Measurements from ENCODE around the gene RHBDD2. TPM values are rescaled to one million over a fixed set of nuclear protein-coding genes. Genes with fewer than 3 reads are reported as not detected.
"Not testable (repeated sequence)": the region's sequence is repeated elsewhere in the genome, so short reads cannot be mapped to it uniquely, and the experiment has no call there.

Gene RHBDD2
- total RNA-seq (31.6 and 34.1 TPM in 2 replicates), polyA plus RNA-seq (38.3 and 44.3 TPM in 2 replicates), polyA minus RNA-seq (21.9 and 28.4 TPM in 2 replicates)
- total RNA-seq (2013) = 12.8 TPM

- H3K9me3 Mint-ChIP-seq (ENCODE audit: insufficient read depth) = no peaks in the 10 kb centered on the region
- H3K4me3 Mint-ChIP-seq = peak within 1 kb of the TSS; percentile 90
- TF ChIP-seq CTCF (IDR thresholded peaks at IDR 0.05) (peak; percentile 11), EZH2 (IDR thresholded peaks at IDR 0.05; ENCODE audit: borderline replicate concordance, insufficient read depth, low read depth, low read length, poor library complexity, severe bottlenecking) (no peak)
- H3K4me1 Mint-ChIP-seq = peaks cover 26% of the 10 kb centered on the region
- peaks cover 18 to 20% of the 10 kb centered on the region in 2 donors for H3K4me1 ChIP-seq (ENCODE audit: control insufficient read depth in 2 of 2, insufficient read depth in 2 of 2, low read length in 2 of 2)
- H4K20me1 ChIP-seq (ENCODE audit: control insufficient read depth, insufficient read depth, low read length, poor library complexity, severe bottlenecking) = peaks cover 6% of the 10 kb centered on the region
- peak within 1 kb of the TSS; percentile 96 for H2AFZ ChIP-seq (ENCODE audit: insufficient read depth, low read depth, low read length, poor library complexity, severe bottlenecking)
- peaks cover 43% of the 10 kb centered on the region for H3K79me2 ChIP-seq (ENCODE audit: control insufficient read depth, insufficient read depth, low read length)
- peak within 1 kb of the TSS; percentile 59 to 97 (median 81) for H3K4me3 ChIP-seq (ENCODE audit: control extremely low read depth in 1 of 5, extremely low read depth in 1 of 5, insufficient read depth in 1 of 5, low read depth in 2 of 5, low read length in 4 of 5)
- peak; percentile 98 for ATAC-seq (ENCODE audit: low read depth)
- peak within 1 kb of the TSS; percentile 85 for H3K4me2 ChIP-seq (replicated peaks; ENCODE audit: low read depth, low read length, poor library complexity, severe bottlenecking)
- peaks cover 0 to 23% of the 10 kb centered on the region in 2 experiments for H3K36me3 ChIP-seq (replicated peaks in 1 of 2; ENCODE audit: control extremely low read depth in 1 of 2, control insufficient read depth in 1 of 2, extremely low read depth in 1 of 2, insufficient read depth in 2 of 2, low read length in 1 of 2)
- intact Hi-C loops (cut with micrococcal nuclease) = loop anchor here (1.0 to 2.0 kb wide), 4 partner anchors 36 to 169 kb away; partner anchors contain the start of genes HIP1, MDH2, POR and TMEM120A
- peak within 1 kb of the TSS; percentile 66 to 87 for H3K27ac ChIP-seq (ENCODE audit: low read length in 2 of 2)
- POLR2A ChIA-PET = interaction anchor here (0.6 to 1.5 kb wide), 5 partner anchors 14 to 169 kb away, joined by 3 to 11 read pairs (median 7); partner anchors contain the start of genes MDH2, POR and STYXL1
- H3K27me3 Mint-ChIP-seq = no peaks in the 10 kb centered on the region
- H3K27me3 ChIP-seq (replicated peaks in 1 of 4; ENCODE audit: control extremely low read depth in 1 of 4, control insufficient read depth in 3 of 4, insufficient read depth in 4 of 4, low read length in 3 of 4) = no peaks in the 10 kb centered on the region
- peak within 1 kb of the TSS; percentile 95 for H3K9ac ChIP-seq (ENCODE audit: low read length)
- CTCF ChIA-PET = interaction anchor here (1.0 kb wide), 1 partner anchor 141 kb away, joined by 3 read pairs; no protein-coding TSS in a partner anchor
- WGBS (ENCODE audit: insufficient coverage) = 2% methylated on average over 55 of the region's 65 CpGs
- DNase-seq = peak; percentile 95
- peak within 1 kb of the TSS; percentile 98 for H3K27ac Mint-ChIP-seq
- H3K9me3 ChIP-seq (ENCODE audit: control extremely low read depth in 1 of 3, control insufficient read depth in 2 of 3, insufficient read depth in 1 of 3, low read length in 2 of 3) = peaks cover 0 to 2% (median 0%) of the 10 kb centered on the region in 3 donors
These were observed at the start of gene RHBDD2 for GRCh38 chr7:75878769-75879611. Gene RHBDD2 (plus strand): TSS chr7:75879034. CDS start chr7:75879083, 49 bp downstream.

- H4K20me1 ChIP-seq (ENCODE audit: control insufficient read depth, insufficient read depth, low read length, poor library complexity, severe bottlenecking); H3K79me2 ChIP-seq (ENCODE audit: control insufficient read depth, insufficient read depth, low read length); DNase-seq; H3K9me3 ChIP-seq (ENCODE audit: control extremely low read depth in 1 of 3, control insufficient read depth in 2 of 3, insufficient read depth in 1 of 3, low read length in 2 of 3); H3K4me2 ChIP-seq (replicated peaks; ENCODE audit: low read depth, low read length, poor library complexity, severe bottlenecking); H3K27me3 ChIP-seq (replicated peaks in 1 of 4; ENCODE audit: control extremely low read depth in 1 of 4, control insufficient read depth in 3 of 4, insufficient read depth in 4 of 4, low read length in 3 of 4); ATAC-seq (ENCODE audit: low read depth); CTCF ChIA-PET; POLR2A ChIA-PET; H3K4me3 Mint-ChIP-seq; H3K4me1 Mint-ChIP-seq; H3K27ac ChIP-seq (ENCODE audit: low read length in 2 of 2); H3K9me3 Mint-ChIP-seq (ENCODE audit: insufficient read depth); H3K4me1 ChIP-seq (ENCODE audit: control insufficient read depth in 2 of 2, insufficient read depth in 2 of 2, low read length in 2 of 2); intact Hi-C loops (cut with micrococcal nuclease); H3K36me3 ChIP-seq (replicated peaks in 1 of 2; ENCODE audit: control extremely low read depth in 1 of 2, control insufficient read depth in 1 of 2, extremely low read depth in 1 of 2, insufficient read depth in 2 of 2, low read length in 1 of 2); H3K27ac Mint-ChIP-seq; H3K9ac ChIP-seq (ENCODE audit: low read length); H2AFZ ChIP-seq (ENCODE audit: insufficient read depth, low read depth, low read length, poor library complexity, severe bottlenecking); H3K4me3 ChIP-seq (ENCODE audit: control extremely low read depth in 1 of 5, extremely low read depth in 1 of 5, insufficient read depth in 1 of 5, low read depth in 2 of 5, low read length in 4 of 5): not testable (repeated sequence)
- H3K27me3 Mint-ChIP-seq = peaks cover 12% of the 10 kb centered on the region
- WGBS (ENCODE audit: insufficient coverage) = 54% methylated on average over 3 of the region's 6 CpGs
These were observed 49.2 kb upstream of the RHBDD2 start for GRCh38 chr7:75829656-75830055.
